A673 (cell line): ENCODE measurements around the gene FGGY.

Source experiments
- CTCF ChIP-seq: fragments of 300-800, 200-600 bp; sonication (generic); conservative IDR thresholded peaks from 2 replicates; pipeline ENCODE4 v1.5.1; 2017; ENCODE audit warnings: low read depth, mild to moderate bottlenecking, antibody characterized with exemption, low read length, moderate library complexity, mixed read lengths
- EZH2 ChIP-seq: fragments of 200-600 bp; sonication (generic); IDR thresholded peaks from 2 replicates; pipeline ENCODE4 v1.6.1; 2017; ENCODE audit warnings: borderline replicate concordance, low read depth, mild to moderate bottlenecking, mixed read lengths, antibody characterized with exemption, low read length; ENCODE audit not compliant: poor library complexity, severe bottlenecking

GRCh38 chr1:59701376-59701775 is 404.5 kb downstream of the FGGY start:
- TF ChIP-seq CTCF (no peak), EZH2 (no peak)
